Activated naive CD4-positive, alpha-beta T cell treated with anti-CD3 and anti-CD28 coated beads for 36 hours (primary cell): Measurements from ENCODE around the gene CCR6. TPM values are rescaled to one million over a fixed set of nuclear protein-coding genes. Genes with fewer than 3 reads are reported as not detected.
A peak's percentile ranks its signal among the peaks of the same experiment; 100 is the strongest.

ENCODE experiments used
- CTCF ChIA-PET: fragments of 350-600 bp; sonication (Branson Sonifier 250); formaldehyde crosslinking; loops from one replicate; lab custom pipeline; 2021; ENCODE audit warnings: antibody characterized with exemption; lab: Charles Lee
- DNase-seq: peaks from one replicate; pipeline ENCODE4 v3.0.0-alpha.2; 2020
- H3K27ac Mint-ChIP-seq: one replicate; pipeline ENCODE4 v1.8.0; 2021; ENCODE audit warnings: mild to moderate bottlenecking, mixed read lengths
- H3K27me3 Mint-ChIP-seq: one replicate; pipeline ENCODE4 v1.8.0; 2021; ENCODE audit warnings: low read depth, mixed read lengths
- H3K36me3 Mint-ChIP-seq: one replicate; pipeline ENCODE4 v1.8.0; 2021; ENCODE audit warnings: low read depth, mixed read lengths
- H3K4me1 Mint-ChIP-seq: one replicate; pipeline ENCODE4 v1.8.0; 2021; ENCODE audit warnings: low read depth, mixed read lengths
- H3K4me3 Mint-ChIP-seq: one replicate; pipeline ENCODE4 v1.8.0; 2021; ENCODE audit warnings: mild to moderate bottlenecking, moderate library complexity, mixed read lengths
- H3K9me3 Mint-ChIP-seq: one replicate; pipeline ENCODE4 v1.8.0; 2021; ENCODE audit warnings: mixed read lengths
- intact Hi-C: fragments of 100-400 bp; cut with micrococcal nuclease; formaldehyde crosslinking; loops from one replicate; pipeline ENCODE4 v1.15.1; 2023
- total RNA-seq, 2 experiments: library from RNA; stranded (reverse); gene quantifications; one replicate each; pipeline ENCODE4 v1.2.3, GENCODE V29; 2021

Gene CCR6
- total RNA-seq, 2 experiments from 2014 or later: 0.31 to 0.37 TPM

DNA sequence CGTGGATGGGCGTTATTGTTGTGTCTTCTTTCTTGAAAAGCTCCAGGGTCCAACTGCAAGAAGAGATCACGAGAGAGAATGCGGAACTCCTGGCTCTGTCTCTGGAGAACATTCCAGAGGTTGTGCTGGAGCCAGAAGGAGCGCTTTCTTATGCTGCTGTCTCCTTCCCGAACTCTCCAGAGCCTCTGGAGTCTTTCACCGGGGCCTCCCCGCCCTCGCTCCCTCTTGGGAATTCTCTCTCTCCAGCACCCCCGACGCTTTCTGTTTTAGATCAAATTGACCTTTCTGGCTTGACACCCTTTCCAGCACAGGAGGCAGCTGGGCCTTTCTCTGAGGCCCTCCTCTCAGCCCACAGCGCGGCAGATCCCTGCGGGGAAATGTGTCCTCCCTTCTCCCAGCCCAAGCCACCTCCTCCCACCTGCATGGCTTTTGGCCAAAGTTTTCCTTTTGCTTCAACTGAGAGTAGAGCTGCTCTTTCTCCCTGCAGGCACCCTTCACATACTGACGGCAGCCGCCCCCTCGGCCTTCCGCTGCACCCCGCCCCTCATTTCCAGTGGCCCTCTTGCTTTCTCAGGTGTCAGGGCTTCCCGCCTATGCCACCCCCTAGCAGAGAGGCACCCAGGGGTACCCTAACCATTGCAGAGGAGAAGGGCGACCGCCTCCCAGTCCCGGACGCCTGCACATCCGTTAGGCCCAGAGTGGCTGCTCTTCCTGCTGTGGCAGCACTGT is 6.6 kb upstream of the CCR6 start:
- no peaks in the 10 kb centered on the region for H3K27me3 Mint-ChIP-seq
- no peak overlapping the region for H3K27ac Mint-ChIP-seq
- H3K9me3 Mint-ChIP-seq: no peaks in the 10 kb centered on the region
- DNase-seq: no peak
- H3K4me3 Mint-ChIP-seq: no peak overlapping the region
- CTCF ChIA-PET: no interaction called here
- H3K4me1 Mint-ChIP-seq: peaks cover 36% of the 10 kb centered on the region
- H3K36me3 Mint-ChIP-seq: no peaks in the 10 kb centered on the region
- intact Hi-C loops: no loop called here

DNA sequence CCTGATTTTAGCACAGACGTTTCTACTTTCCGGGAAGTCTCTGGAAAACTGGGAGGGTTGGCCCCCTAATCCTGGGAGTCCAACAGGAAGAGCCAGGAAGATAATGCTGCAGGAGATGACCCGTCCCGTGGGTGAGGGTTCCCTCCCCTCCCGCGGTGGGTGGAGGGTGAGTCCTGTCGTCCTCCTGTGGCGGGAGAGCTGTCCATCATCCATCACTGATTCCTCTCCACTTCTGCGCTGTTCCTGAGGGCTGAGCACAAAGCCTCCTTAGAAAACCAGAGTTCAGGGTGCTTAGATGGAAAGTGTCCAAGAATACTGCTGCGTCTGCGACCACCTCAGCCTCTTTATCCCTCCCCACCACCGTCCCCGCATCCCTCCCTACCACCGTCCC is 6.1 kb upstream of the CCR6 start:
- no peak overlapping the region for H3K4me3 Mint-ChIP-seq

DNA sequence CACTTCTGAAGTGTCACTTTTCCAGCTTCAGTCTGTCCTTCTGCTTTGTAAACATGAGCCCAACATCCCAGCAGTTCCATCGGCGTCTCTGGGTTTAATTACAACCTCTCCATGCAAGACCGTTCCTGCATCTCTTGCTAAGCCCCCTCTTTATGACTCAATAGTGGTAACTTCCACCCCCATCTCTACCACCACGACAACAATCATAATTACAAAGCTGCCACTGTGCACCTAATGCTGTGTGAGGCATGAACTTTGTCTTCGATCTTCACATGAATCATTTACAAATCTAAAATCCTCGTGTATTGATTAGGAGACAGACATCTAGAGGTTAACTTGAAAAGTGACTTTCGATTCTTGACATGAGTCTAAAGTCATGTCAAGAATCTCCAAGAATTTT is 4.9 kb upstream of the CCR6 start:
- CTCF ChIA-PET: no interaction called here
- H3K27me3 Mint-ChIP-seq: no peaks in the 10 kb centered on the region
- intact Hi-C loops: no loop called here
- no peak overlapping the region for H3K27ac Mint-ChIP-seq
- no peak overlapping the region for H3K4me3 Mint-ChIP-seq
- H3K36me3 Mint-ChIP-seq: no peaks in the 10 kb centered on the region
- no peaks in the 10 kb centered on the region for H3K9me3 Mint-ChIP-seq
- peaks cover 38% of the 10 kb centered on the region for H3K4me1 Mint-ChIP-seq
- no peak for DNase-seq

More for the DNA sequence above, 6.1 kb upstream of the CCR6 start:
- Mint-ChIP-seq H3K9me3 (no peaks in the 10 kb centered on the region), H3K27ac (no peak overlapping the region), H3K27me3 (no peaks in the 10 kb centered on the region), H3K4me1 (peaks cover 40% of the 10 kb centered on the region), H3K36me3 (no peaks in the 10 kb centered on the region)
- intact Hi-C loops: no loop called here
- DNase-seq: no peak
- CTCF ChIA-PET: no interaction called here

DNA sequence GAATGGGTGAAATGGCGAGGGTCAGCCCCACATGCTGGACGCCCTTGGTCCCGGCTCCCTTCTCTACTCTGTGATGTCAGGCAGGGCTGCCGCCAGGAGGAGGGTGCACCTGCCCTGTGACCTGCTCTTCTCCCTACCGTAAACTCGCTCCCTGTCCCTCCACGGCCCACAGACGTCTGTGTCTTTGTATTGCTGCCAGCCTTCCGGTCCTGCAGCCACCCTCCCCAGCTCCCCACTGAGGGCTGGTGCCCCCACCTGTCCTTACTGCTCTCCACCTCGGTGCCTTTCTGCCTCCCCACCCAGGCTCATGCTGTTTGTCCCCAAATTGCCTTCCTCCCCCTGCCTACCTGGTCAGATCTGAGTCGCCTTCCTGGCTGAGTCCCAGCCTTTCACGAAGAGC is 4.1 kb upstream of the CCR6 start:
- Mint-ChIP-seq H3K36me3 (no peaks in the 10 kb centered on the region), H3K27me3 (no peaks in the 10 kb centered on the region), H3K4me3 (no peak overlapping the region), H3K9me3 (no peaks in the 10 kb centered on the region), H3K4me1 (peaks cover 38% of the 10 kb centered on the region), H3K27ac (no peak overlapping the region)
- no peak for DNase-seq
- CTCF ChIA-PET: interaction anchor here (1.0 kb wide), 1 partner anchor 301 kb away, joined by 3 read pairs; no protein-coding TSS in a partner anchor
- intact Hi-C loops: no loop called here

DNA sequence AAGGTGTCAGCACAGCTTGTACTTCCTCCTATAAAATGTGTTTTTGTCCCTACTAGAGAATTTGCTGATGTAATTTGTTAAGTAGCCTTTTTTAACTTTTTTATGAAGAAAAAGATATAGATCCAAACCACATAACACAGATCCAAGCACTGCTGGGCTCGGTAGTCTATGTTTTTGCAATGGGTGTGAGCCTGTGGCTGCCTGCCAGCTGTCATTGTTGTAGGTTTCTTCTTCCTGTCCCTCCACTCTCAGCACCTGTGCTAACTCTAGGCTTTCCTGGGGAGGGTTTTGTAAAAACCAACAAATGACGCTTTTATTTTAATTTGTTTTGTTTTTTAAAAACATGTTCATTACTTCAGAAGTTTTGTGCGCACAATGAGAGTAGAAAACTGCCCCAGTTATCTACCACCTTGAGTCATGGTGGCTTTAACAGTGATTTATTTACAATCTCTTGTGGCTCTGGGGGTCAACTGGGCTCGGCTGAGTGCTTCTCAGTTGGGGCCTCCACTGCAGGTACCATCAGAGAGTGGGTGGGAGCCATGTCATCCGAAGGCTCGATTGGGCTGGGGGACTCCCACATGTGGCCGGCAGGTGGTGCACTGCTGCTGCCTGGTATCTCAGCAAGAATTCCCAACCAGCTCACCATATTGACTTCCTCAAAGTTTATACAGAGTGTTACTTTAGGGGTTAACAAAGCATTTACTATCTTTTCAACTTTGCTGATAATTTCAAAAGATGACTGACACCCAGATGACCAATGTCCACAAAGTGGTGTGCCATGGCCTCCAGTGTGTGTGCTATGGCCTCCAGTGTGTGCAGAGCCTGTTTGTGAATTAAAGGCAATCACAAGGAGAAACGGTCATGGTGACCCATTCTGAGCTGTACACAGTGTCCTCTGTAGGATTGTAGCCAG is 3.0 kb upstream of the CCR6 start:
- peak; percentile 34 for DNase-seq
- Mint-ChIP-seq H3K36me3 (no peaks in the 10 kb centered on the region), H3K4me1 (peaks cover 38% of the 10 kb centered on the region), H3K4me3 (no peak overlapping the region), H3K9me3 (no peaks in the 10 kb centered on the region), H3K27ac (no peak overlapping the region), H3K27me3 (no peaks in the 10 kb centered on the region)
- intact Hi-C loops: no loop called here
- CTCF ChIA-PET: interaction anchor here (0.7 to 1.0 kb wide), 3 partner anchors 302 to 425 kb away, joined by 3 to 4 read pairs (median 3); no protein-coding TSS in a partner anchor

DNA sequence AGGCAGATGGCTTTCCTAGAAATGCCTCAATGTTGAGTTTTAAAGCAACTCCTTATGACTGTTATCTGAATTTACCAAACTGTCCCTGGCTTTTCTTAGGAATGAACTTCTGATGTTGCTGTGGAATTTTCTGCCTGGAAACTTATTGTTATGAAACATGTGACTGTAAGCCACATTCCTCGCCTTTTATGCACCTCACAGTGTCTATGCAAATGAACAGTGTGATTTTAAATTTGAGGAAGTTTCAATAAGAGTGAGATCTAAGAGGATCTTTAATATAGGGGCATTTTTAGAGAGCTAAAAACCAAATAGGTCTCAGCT is 2.4 kb upstream of the CCR6 start:
- peaks cover 38% of the 10 kb centered on the region for H3K4me1 Mint-ChIP-seq
- CTCF ChIA-PET: interaction anchor here (0.6 to 0.7 kb wide), 2 partner anchors 231 to 426 kb away, joined by 3 to 4 read pairs; no protein-coding TSS in a partner anchor
- H3K27ac Mint-ChIP-seq: no peak overlapping the region
- DNase-seq: no peak
- no peaks in the 10 kb centered on the region for H3K36me3 Mint-ChIP-seq
- H3K9me3 Mint-ChIP-seq: no peaks in the 10 kb centered on the region
- H3K27me3 Mint-ChIP-seq: no peaks in the 10 kb centered on the region
- no peak overlapping the region for H3K4me3 Mint-ChIP-seq
- intact Hi-C loops: no loop called here

DNA sequence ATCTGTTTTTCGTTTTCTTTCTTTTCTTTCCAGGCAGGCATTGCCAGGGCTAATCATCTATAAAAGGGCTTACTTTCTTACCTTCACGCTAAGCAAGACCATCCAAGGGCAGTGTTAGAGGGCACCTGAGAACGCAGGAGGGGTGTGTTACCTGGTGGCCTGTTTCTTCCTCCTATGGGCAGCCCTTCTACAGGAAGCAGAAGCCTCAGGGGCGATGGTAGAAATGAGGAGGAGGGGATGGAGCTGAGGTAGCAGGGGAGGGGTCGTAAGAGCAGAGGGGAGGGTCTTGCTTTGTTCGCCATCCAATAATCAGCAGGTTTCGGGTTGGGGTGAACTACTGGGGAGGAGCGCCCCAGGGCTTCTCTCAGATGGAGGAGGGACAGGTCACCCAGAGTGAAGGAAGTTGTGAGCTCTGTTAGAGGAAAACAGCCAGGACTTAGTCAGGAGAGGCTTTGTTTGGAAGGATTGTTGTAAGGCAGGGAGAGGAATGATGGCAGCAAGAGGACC is 1.5 kb upstream of the CCR6 start:
- no peak overlapping the region for H3K4me3 Mint-ChIP-seq
- H3K27ac Mint-ChIP-seq: no peak overlapping the region
- no peaks in the 10 kb centered on the region for H3K27me3 Mint-ChIP-seq
- CTCF ChIA-PET: interaction anchor here (0.6 to 0.7 kb wide), 2 partner anchors 170 to 230 kb away, joined by 3 read pairs; no protein-coding TSS in a partner anchor
- intact Hi-C loops: no loop called here
- no peaks in the 10 kb centered on the region for H3K9me3 Mint-ChIP-seq
- H3K36me3 Mint-ChIP-seq: no peaks in the 10 kb centered on the region
- H3K4me1 Mint-ChIP-seq: peaks cover 38% of the 10 kb centered on the region
- no peak for DNase-seq

DNA sequence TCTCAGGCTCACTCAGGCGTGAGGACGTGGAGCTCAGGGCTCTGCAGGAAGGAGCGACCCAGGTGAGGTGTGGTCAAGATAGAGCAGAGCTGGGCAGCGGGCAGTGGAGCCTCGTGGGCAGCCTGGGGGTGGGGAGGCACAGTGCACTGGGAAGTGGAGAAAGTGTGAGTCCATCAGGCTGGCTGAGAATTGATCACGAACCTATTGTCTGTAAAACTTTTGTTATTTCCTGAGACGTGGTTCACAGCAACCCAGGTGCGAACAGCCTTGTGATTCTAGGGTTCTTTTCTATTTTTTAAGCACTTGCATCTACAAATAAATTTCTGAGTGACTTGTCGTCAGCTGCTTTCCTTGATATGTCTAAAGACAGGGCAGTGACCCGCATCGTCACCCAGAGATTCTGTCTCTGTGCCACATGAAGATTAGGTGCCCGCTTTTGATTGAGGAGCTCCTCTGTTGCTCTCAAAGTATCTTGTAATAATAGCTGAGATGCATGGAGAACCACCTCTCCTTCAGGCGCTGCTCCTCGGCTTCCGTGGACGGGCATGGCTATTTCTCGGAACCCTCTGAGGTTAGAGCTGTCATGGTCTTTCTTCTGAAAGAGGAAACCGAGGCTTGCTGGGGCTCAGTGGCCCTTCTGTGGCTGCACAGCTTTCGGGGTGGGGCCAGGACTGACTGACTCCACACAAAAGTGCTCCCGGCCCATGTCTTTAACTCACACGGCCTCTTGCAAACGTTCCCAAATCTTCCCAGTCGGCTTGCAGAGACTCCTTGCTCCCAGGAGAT is 662 bp upstream of the CCR6 start:
- intact Hi-C loops: no loop called here
- Mint-ChIP-seq H3K36me3 (no peaks in the 10 kb centered on the region), H3K4me1 (peaks cover 38% of the 10 kb centered on the region), H3K4me3 (no peak overlapping the region), H3K27me3 (no peaks in the 10 kb centered on the region), H3K9me3 (peaks cover 4% of the 10 kb centered on the region), H3K27ac (no peak overlapping the region)
- CTCF ChIA-PET: interaction anchor here (0.7 kb wide), 1 partner anchor 171 kb away, joined by 3 read pairs; no protein-coding TSS in a partner anchor
- DNase-seq: no peak

DNA sequence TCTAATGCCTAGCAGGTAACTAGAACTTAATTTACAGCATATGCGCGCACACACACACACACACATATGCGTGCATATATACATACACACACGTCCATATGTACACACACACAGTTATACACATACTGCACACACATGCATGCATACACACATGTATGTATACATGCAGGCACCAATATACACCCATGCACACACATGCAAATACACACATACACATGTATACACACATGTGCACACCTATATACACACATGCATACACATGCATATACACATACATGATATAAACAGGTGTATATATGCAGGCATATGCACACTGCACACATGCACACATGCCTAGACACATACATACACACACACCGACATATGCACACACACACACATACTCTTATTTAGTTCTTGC is 1.9 kb downstream of the CCR6 start:
- CTCF ChIA-PET: interaction anchor here (1.4 kb wide), 1 partner anchor 13 kb away, joined by 3 read pairs; no protein-coding TSS in a partner anchor
- Mint-ChIP-seq H3K4me3 (no peak overlapping the region), H3K4me1 (peaks cover 24% of the 10 kb centered on the region), H3K27me3 (no peaks in the 10 kb centered on the region), H3K36me3 (no peaks in the 10 kb centered on the region), H3K9me3 (peaks cover 4% of the 10 kb centered on the region), H3K27ac (no peak overlapping the region)
- intact Hi-C loops: no loop called here
- DNase-seq: no peak

DNA sequence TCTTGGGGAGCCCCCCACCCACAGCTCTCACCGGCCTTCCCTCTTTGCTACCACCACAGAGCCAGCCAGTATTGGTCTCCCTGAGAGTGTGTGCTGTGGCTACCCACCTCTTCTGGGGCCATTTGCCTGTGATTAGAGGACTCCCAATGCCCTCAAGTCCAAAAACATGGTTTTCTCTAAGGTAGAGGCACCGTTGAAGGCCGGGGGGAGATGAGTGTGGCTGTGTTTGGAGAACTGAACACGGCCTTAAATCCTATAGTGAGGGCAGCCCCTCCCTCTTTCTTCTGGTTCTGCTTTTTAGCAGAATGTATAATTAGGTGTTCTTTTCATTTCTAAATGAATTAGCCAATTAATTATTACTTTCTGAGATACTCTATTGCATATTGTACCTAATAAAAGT is 2.5 kb downstream of the CCR6 start:
- CTCF ChIA-PET: no interaction called here
- H3K27me3 Mint-ChIP-seq: no peaks in the 10 kb centered on the region
- no peak overlapping the region for H3K27ac Mint-ChIP-seq
- intact Hi-C loops: no loop called here
- no peaks in the 10 kb centered on the region for H3K36me3 Mint-ChIP-seq
- no peak for DNase-seq
- H3K9me3 Mint-ChIP-seq: peaks cover 4% of the 10 kb centered on the region
- no peak overlapping the region for H3K4me3 Mint-ChIP-seq
- H3K4me1 Mint-ChIP-seq: peaks cover 18% of the 10 kb centered on the region

DNA sequence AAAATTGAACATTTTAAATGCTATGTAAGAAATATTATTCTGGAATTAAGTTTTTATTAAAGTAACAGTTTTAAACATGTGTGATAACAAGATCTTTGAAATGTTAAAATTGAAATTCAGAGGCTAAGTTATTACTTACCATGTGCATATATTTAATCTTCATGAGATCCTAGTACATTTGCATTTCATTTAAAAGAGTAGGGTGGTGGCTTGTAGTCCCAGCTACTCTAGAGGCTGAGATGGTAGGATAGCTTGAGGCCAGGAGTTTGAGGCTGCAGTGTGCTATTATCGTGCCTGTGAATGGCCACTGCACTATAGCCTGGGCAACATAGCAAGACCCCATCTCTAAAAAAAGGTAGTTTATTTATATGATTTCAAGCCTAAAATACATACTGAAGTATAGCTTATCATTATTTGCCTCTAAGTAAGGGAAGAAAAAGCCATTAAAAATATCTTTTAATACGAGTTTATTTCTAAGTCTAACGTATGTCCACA is 3.0 kb downstream of the CCR6 start:
- DNase-seq: no peak
- no peak overlapping the region for H3K4me3 Mint-ChIP-seq
- H3K4me1 Mint-ChIP-seq: peaks cover 13% of the 10 kb centered on the region
- no peaks in the 10 kb centered on the region for H3K27me3 Mint-ChIP-seq
- H3K27ac Mint-ChIP-seq: no peak overlapping the region
- peaks cover 4% of the 10 kb centered on the region for H3K9me3 Mint-ChIP-seq
- intact Hi-C loops: no loop called here
- no peaks in the 10 kb centered on the region for H3K36me3 Mint-ChIP-seq
- CTCF ChIA-PET: no interaction called here
